Activated CD4-positive, alpha-beta memory T cell treated with anti-CD3 and anti-CD28 coated beads, Interleukin-2, amount 10 ng/mL, durations not matched to agents 7 days and 5 days (primary cell): ENCODE measurements around the gene CAMK2D. TPM values are rescaled to one million over a fixed set of nuclear protein-coding genes. Genes with fewer than 3 reads are reported as not detected.
"Not testable (repeated sequence)": the region's sequence is repeated elsewhere in the genome, so short reads cannot be mapped to it uniquely, and the experiment has no call there.

Experiments used
- CTCF ChIA-PET: fragments of 350-600 bp; sonication (Branson Sonifier 250); formaldehyde crosslinking; loops from one replicate; lab custom pipeline; 2021; ENCODE audit warnings: antibody characterized with exemption, inconsistent platforms; lab: Charles Lee
- POLR2A ChIA-PET: fragments of 350-600 bp; sonication (Branson Sonifier 250); formaldehyde crosslinking; loops from one replicate; lab custom pipeline; 2021; ENCODE audit warnings: antibody characterized with exemption; lab: Charles Lee
- DNase-seq: peaks from one replicate; pipeline ENCODE4 v3.0.0-alpha.2; 2020
- H3K27ac Mint-ChIP-seq: one replicate; pipeline ENCODE4 v1.8.0; 2021; ENCODE audit warnings: mild to moderate bottlenecking, mixed read lengths
- H3K27me3 Mint-ChIP-seq: one replicate; pipeline ENCODE4 v1.8.0; 2021; ENCODE audit warnings: mixed read lengths
- H3K36me3 Mint-ChIP-seq: one replicate; pipeline ENCODE4 v1.8.0; 2021; ENCODE audit warnings: low read depth, mixed read lengths
- H3K4me1 Mint-ChIP-seq: one replicate; pipeline ENCODE4 v1.8.0; 2021; ENCODE audit warnings: mixed read lengths
- H3K4me3 Mint-ChIP-seq: one replicate; pipeline ENCODE4 v1.8.0; 2021; ENCODE audit warnings: mild to moderate bottlenecking, mixed read lengths
- H3K9me3 Mint-ChIP-seq: one replicate; pipeline ENCODE4 v1.8.0; 2021; ENCODE audit warnings: mixed read lengths
- total RNA-seq, 2 experiments: library from RNA; stranded (reverse); gene quantifications; one replicate each; pipeline ENCODE4 v1.2.3, GENCODE V29; 2021

The CAMK2D gene
- total RNA-seq, 2 experiments from 2014 or later, result 41.7 to 43.0 TPM

GRCh38 chr4:113687067-113687718 lies 74.3 kb downstream of the CAMK2D start:
- peaks cover 37% of the 10 kb centered on the region for H3K36me3 Mint-ChIP-seq
- no peak for DNase-seq
- CTCF ChIA-PET, result interaction anchor here (0.7 kb wide), 1 partner anchor 43 kb away, joined by 3 read pairs; no protein-coding TSS in a partner anchor

GRCh38 chr4:113685157-113685556 lies 76.4 kb downstream of the CAMK2D start:
- peak overlapping the region; percentile 85 for H3K27ac Mint-ChIP-seq
- peaks cover 57% of the 10 kb centered on the region for H3K4me1 Mint-ChIP-seq
- ChIA-PET POLR2A (interaction anchor here (0.8 to 2.3 kb wide), 6 partner anchors 23 to 137 kb away, joined by 3 to 14 read pairs (median 6); no protein-coding TSS in a partner anchor), CTCF (interaction anchor here (0.7 to 2.5 kb wide), 2 partner anchors 138 to 307 kb away, joined by 3 to 14 read pairs; no protein-coding TSS in a partner anchor)
- H3K9me3 Mint-ChIP-seq, result peaks cover 14% of the 10 kb centered on the region
- H3K27me3 Mint-ChIP-seq, DNase-seq, H3K4me3 Mint-ChIP-seq: not testable (repeated sequence)
- H3K36me3 Mint-ChIP-seq, result peaks cover 50% of the 10 kb centered on the region

More at GRCh38 chr4:113687067-113687718, 74.3 kb downstream of the CAMK2D start:
- Mint-ChIP-seq H3K27me3 (no peaks in the 10 kb centered on the region), H3K4me1 (peaks cover 56% of the 10 kb centered on the region), H3K9me3 (no peaks in the 10 kb centered on the region), H3K27ac (no peak overlapping the region), H3K4me3 (no peak overlapping the region)
- POLR2A ChIA-PET, result no interaction called here

- Mint-ChIP-seq H3K9me3 (peaks cover 14% of the 10 kb centered on the region), H3K4me3 (no peak overlapping the region), H3K36me3 (peaks cover 49% of the 10 kb centered on the region), H3K27ac (peak overlapping the region; percentile 85), H3K27me3 (no peaks in the 10 kb centered on the region), H3K4me1 (peaks cover 56% of the 10 kb centered on the region)
- peak; percentile 42 for DNase-seq
- CTCF ChIA-PET, result interaction anchor here (0.7 to 2.5 kb wide), 3 partner anchors 57 to 307 kb away, joined by 3 to 14 read pairs (median 4); no protein-coding TSS in a partner anchor
- POLR2A ChIA-PET, result interaction anchor here (0.8 to 2.3 kb wide), 11 partner anchors 23 to 329 kb away, joined by 3 to 14 read pairs (median 4); no protein-coding TSS in a partner anchor
Observed at GRCh38 chr4:113684534-113685091, 76.9 kb downstream of the CAMK2D start.

- Mint-ChIP-seq H3K27me3 (no peaks in the 10 kb centered on the region), H3K4me1 (peaks cover 49% of the 10 kb centered on the region), H3K27ac (peak overlapping the region; percentile 85), H3K9me3 (peaks cover 14% of the 10 kb centered on the region), H3K4me3 (peak overlapping the region; percentile 51), H3K36me3 (peaks cover 51% of the 10 kb centered on the region)
- DNase-seq, result peak; percentile 84
- POLR2A ChIA-PET, result interaction anchor here (1.1 to 2.2 kb wide), 6 partner anchors 27 to 327 kb away, joined by 3 to 14 read pairs (median 3); no protein-coding TSS in a partner anchor
- CTCF ChIA-PET, result interaction anchor here (0.9 to 2.5 kb wide), 2 partner anchors 16 to 135 kb away, joined by 3 to 14 read pairs; no protein-coding TSS in a partner anchor
Observed at GRCh38 chr4:113682730-113683537, 78.6 kb downstream of the CAMK2D start.

GRCh38 chr4:113678641-113679040 lies 82.9 kb downstream of the CAMK2D start:
- Mint-ChIP-seq H3K4me3 (no peak overlapping the region), H3K4me1 (peaks cover 41% of the 10 kb centered on the region)

GRCh38 chr4:113677325-113677724 lies 84.2 kb downstream of the CAMK2D start:
- Mint-ChIP-seq H3K36me3 (peaks cover 54% of the 10 kb centered on the region), H3K4me1 (peaks cover 38% of the 10 kb centered on the region), H3K9me3 (peaks cover 14% of the 10 kb centered on the region), H3K27ac (peak overlapping the region; percentile 52), H3K27me3 (no peaks in the 10 kb centered on the region), H3K4me3 (no peak overlapping the region)
- POLR2A ChIA-PET, result interaction anchor here (1.2 to 2.1 kb wide), 2 partner anchors 12 to 41 kb away, joined by 4 to 10 read pairs; no protein-coding TSS in a partner anchor
- no peak for DNase-seq
- CTCF ChIA-PET, result interaction anchor here (2.2 kb wide), 1 partner anchor 129 kb away, joined by 5 read pairs; no protein-coding TSS in a partner anchor

More at GRCh38 chr4:113678641-113679040, 82.9 kb downstream of the CAMK2D start:
- DNase-seq, result no peak
- ChIA-PET CTCF (interaction anchor here (1.7 to 2.2 kb wide), 2 partner anchors 10 to 131 kb away, joined by 3 to 5 read pairs; no protein-coding TSS in a partner anchor), POLR2A (interaction anchor here (1.3 to 2.1 kb wide), 2 partner anchors 10 to 42 kb away, joined by 4 to 10 read pairs; no protein-coding TSS in a partner anchor)
- no peak overlapping the region for H3K27ac Mint-ChIP-seq
- peaks cover 62% of the 10 kb centered on the region for H3K36me3 Mint-ChIP-seq
- H3K27me3 Mint-ChIP-seq, result no peaks in the 10 kb centered on the region
- H3K9me3 Mint-ChIP-seq, result peaks cover 14% of the 10 kb centered on the region

GRCh38 chr4:113675731-113676697 lies 85.5 kb downstream of the CAMK2D start:
- Mint-ChIP-seq H3K36me3 (peaks cover 44% of the 10 kb centered on the region), H3K27ac (no peak overlapping the region), H3K27me3 (no peaks in the 10 kb centered on the region), H3K9me3 (peaks cover 6% of the 10 kb centered on the region), H3K4me3 (no peak overlapping the region), H3K4me1 (peaks cover 33% of the 10 kb centered on the region)
- POLR2A ChIA-PET, result no interaction called here
- CTCF ChIA-PET, result no interaction called here
- DNase-seq, result no peak

GRCh38 chr4:113674733-113675132 lies 86.8 kb downstream of the CAMK2D start:
- ChIA-PET POLR2A (no interaction called here), CTCF (no interaction called here)
- Mint-ChIP-seq H3K9me3 (no peaks in the 10 kb centered on the region), H3K4me1 (peaks cover 33% of the 10 kb centered on the region), H3K4me3 (no peak overlapping the region), H3K27me3 (no peaks in the 10 kb centered on the region), H3K27ac (no peak overlapping the region), H3K36me3 (peaks cover 33% of the 10 kb centered on the region)
- DNase-seq, result no peak

GRCh38 chr4:113674251-113674650 lies 87.3 kb downstream of the CAMK2D start:
- no peaks in the 10 kb centered on the region for H3K9me3 Mint-ChIP-seq
- H3K4me3 Mint-ChIP-seq, result no peak overlapping the region
- H3K27me3 Mint-ChIP-seq, result no peaks in the 10 kb centered on the region
- no peak for DNase-seq
- H3K27ac Mint-ChIP-seq, result no peak overlapping the region
- H3K36me3 Mint-ChIP-seq, result peaks cover 33% of the 10 kb centered on the region
- POLR2A ChIA-PET, result interaction anchor here (1.4 kb wide), 2 partner anchors 26 to 86 kb away, joined by 3 to 5 read pairs; no protein-coding TSS in a partner anchor
- CTCF ChIA-PET, result no interaction called here
- peaks cover 33% of the 10 kb centered on the region for H3K4me1 Mint-ChIP-seq

GRCh38 chr4:113673450-113673849 lies 88.1 kb downstream of the CAMK2D start:
- H3K36me3 Mint-ChIP-seq, result peaks cover 28% of the 10 kb centered on the region
- peak; percentile 39 for DNase-seq
- H3K4me3 Mint-ChIP-seq, result no peak overlapping the region
- no peaks in the 10 kb centered on the region for H3K27me3 Mint-ChIP-seq
- CTCF ChIA-PET, result no interaction called here
- H3K27ac Mint-ChIP-seq, result peak overlapping the region; percentile 40
- peaks cover 33% of the 10 kb centered on the region for H3K4me1 Mint-ChIP-seq
- POLR2A ChIA-PET, result interaction anchor here (1.4 kb wide), 2 partner anchors 26 to 87 kb away, joined by 3 to 5 read pairs; no protein-coding TSS in a partner anchor
- H3K9me3 Mint-ChIP-seq, result no peaks in the 10 kb centered on the region

GRCh38 chr4:113666386-113667114 lies 95.0 kb downstream of the CAMK2D start:
- no peaks in the 10 kb centered on the region for H3K9me3 Mint-ChIP-seq

More at GRCh38 chr4:113666386-113667114, 95.0 kb downstream of the CAMK2D start:
- CTCF ChIA-PET, result no interaction called here
- peaks cover 8% of the 10 kb centered on the region for H3K36me3 Mint-ChIP-seq
- no peak overlapping the region for H3K27ac Mint-ChIP-seq
- no peaks in the 10 kb centered on the region for H3K27me3 Mint-ChIP-seq
- H3K4me1 Mint-ChIP-seq, result no peaks in the 10 kb centered on the region
- no peak overlapping the region for H3K4me3 Mint-ChIP-seq
- no peak for DNase-seq
- POLR2A ChIA-PET, result no interaction called here
